Measurements from ENCODE around the gene CTSD. TPM values are rescaled to one million over a fixed set of nuclear protein-coding genes. Genes with fewer than 3 reads are reported as not detected.

Gene CTSD
- total and polyA plus RNA-seq, 2 of the 8 experiments (the other 6 are each of a cell fraction or from before 2014, with no cell fraction given): 169 to 173 TPM

DNA sequence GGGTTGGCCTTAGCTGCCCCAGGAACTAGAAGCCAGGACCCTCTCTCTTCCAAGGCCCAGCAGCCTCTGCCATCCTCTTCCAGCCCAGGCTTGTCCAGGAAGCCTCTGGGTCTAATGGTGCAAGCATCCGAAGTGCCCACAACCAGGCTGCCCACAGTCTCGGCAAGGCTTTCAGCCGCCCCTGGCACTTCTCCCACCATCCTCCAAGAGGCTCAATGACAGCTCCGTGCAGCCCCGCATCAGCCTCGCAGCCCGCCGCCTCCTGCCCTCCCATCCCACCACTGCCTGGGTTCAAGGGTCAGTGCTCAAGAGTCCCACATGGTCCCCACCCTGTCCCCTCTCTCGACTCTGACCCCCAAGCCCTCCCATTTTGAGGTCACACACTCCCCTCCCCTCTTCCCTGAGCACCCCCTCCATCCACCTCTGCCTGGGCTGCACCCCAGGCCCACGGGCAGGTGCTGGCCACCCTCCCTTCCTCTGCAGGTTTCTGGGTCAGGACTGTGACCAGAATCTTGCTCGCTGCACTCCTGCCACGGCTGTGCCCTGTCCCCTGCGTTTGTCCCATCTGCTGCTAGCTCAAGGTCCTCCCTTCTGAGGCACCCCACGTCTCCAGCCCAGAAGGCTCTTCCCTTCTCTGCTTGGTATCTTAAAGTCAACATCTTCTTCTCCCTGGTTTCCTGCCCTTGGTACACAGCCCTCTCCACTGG is 30.6 kb downstream of the CTSD start:
- no peak overlapping the region for H3K23ac ChIP-seq (ENCODE audit: insufficient read length)
- no peak overlapping the region for H2BK120ac ChIP-seq (replicated peaks; ENCODE audit: low read depth, low read length)
- no peak overlapping the region for H3K27ac ChIP-seq (ENCODE audit: low read depth, low read length)
- H3K4me3 ChIP-seq (ENCODE audit: extremely low read depth in 1 of 4, insufficient read depth in 2 of 4, low read depth in 3 of 4, low read length in 4 of 4): no peak overlapping the region
- H2BK12ac ChIP-seq (ENCODE audit: low read depth, low read length): no peak overlapping the region
- no peak overlapping the region for H4K8ac ChIP-seq (ENCODE audit: extremely low read depth, insufficient read depth, low read length)
- no peak overlapping the region for H3K4me2 ChIP-seq (ENCODE audit: insufficient read depth in 1 of 2, low read depth in 2 of 2, low read length in 2 of 2)
- no peak overlapping the region for H2BK20ac ChIP-seq (ENCODE audit: low read length)
- WGBS, 2 experiments (ENCODE audit: extremely low coverage in 1 of 2, insufficient coverage in 1 of 2, insufficient read length in 1 of 2, insufficient replicate concordance in 2 of 2, low coverage in 1 of 2, low lambda C conversion rate in 2 of 2, missing lambda C conversion rate in 1 of 2): 92% methylated on average over 14 of the region's 14 CpGs; no CpG with 5 or more reads in 1 of the 2 experiments
- no peak for TF ChIP-seq SP4 (IDR thresholded peaks at IDR 0.05; ENCODE audit: low read length)
- no peak for TF ChIP-seq NANOG (IDR thresholded peaks at IDR 0.05; ENCODE audit: insufficient read depth, low read depth, low read length, poor library complexity, severe bottlenecking)
- TF ChIP-seq, protein P1, sequence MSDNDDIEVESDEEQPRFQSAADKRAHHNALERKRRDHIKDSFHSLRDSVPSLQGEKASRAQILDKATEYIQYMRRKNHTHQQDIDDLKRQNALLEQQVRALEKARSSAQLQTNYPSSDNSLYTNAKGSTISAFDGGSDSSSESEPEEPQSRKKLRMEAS (IDR thresholded peaks at IDR 0.05): no peak
- no peaks in the 10 kb centered on the region for H3K79me1 ChIP-seq (ENCODE audit: low read depth, low read length)
- peaks cover 0 to 4% of the 10 kb centered on the region in 2 experiments; a peak in 2 of 4 replicates for H3K9me3 ChIP-seq (ENCODE audit: insufficient read depth in 2 of 2, low read depth in 1 of 2, low read length in 1 of 2)
- FAIRE-seq (no peak), DNase-seq (ENCODE audit: low read depth in 1 of 2, low spot score in 2 of 2) (no peak)
- H3K23me2 ChIP-seq (ENCODE audit: low read depth, low read length): peaks cover 16% of the 10 kb centered on the region
- no peak overlapping the region for H3K9ac ChIP-seq (replicated peaks in 1 of 4; ENCODE audit: extremely low read depth in 1 of 4, low read depth in 3 of 4, low read length in 3 of 4)
- H4K91ac ChIP-seq (replicated peaks; ENCODE audit: insufficient read length, low read length): no peak overlapping the region
- H3K4ac ChIP-seq (replicated peaks; ENCODE audit: insufficient read length, low read depth, low read length): no peak overlapping the region
- H2AK5ac ChIP-seq (ENCODE audit: low read depth, low read length): no peak overlapping the region
- ChIA-PET CTCF (ENCODE audit: partially characterized antibody) (interaction anchor here (1.0 to 2.6 kb wide), 8 partner anchors 11 to 417 kb away, joined by 3 to 13 read pairs (median 4); no protein-coding TSS in a partner anchor), POLR2A (ENCODE audit: partially characterized antibody) (no interaction called here)
- H3K27me3 ChIP-seq (replicated peaks in 1 of 4; ENCODE audit: control insufficient read depth in 3 of 4, extremely low read depth in 1 of 4, insufficient read depth in 3 of 4, low read length in 3 of 4): peaks cover 0 to 5% (median 1%) of the 10 kb centered on the region in 4 experiments; a peak in 4 of 7 replicates
- H4K20me1 ChIP-seq (replicated peaks in 1 of 2; ENCODE audit: control insufficient read depth in 1 of 2, insufficient read depth in 2 of 2, low read length in 2 of 2): peaks cover 2 to 10% of the 10 kb centered on the region in 2 experiments
- peaks cover 0 to 4% (median 0%) of the 10 kb centered on the region in 4 experiments; a peak in 1 of 8 replicates for H3K36me3 ChIP-seq (ENCODE audit: control insufficient read depth in 2 of 4, insufficient read depth in 4 of 4, low read length in 3 of 4)
- H2AFZ ChIP-seq (ENCODE audit: low read length): no peak overlapping the region
- 0 out of 2 replicates have a peak overlapping the region, but pooled peaks have one; percentile 61 for H2BK15ac ChIP-seq (ENCODE audit: low read length)
- H2BK5ac ChIP-seq (ENCODE audit: low read depth, low read length): no peak overlapping the region
- no peak overlapping the region for H4K5ac ChIP-seq (ENCODE audit: insufficient read length, low read depth, low read length)
- H3K79me2 ChIP-seq (ENCODE audit: control insufficient read depth in 1 of 2, insufficient read depth in 2 of 2, low read length in 2 of 2): peaks cover 0 to 7% of the 10 kb centered on the region in 2 experiments; a peak in 1 of 4 replicates
- H3K4me1 ChIP-seq (replicated peaks in 1 of 4; ENCODE audit: control insufficient read depth in 3 of 4, insufficient read depth in 4 of 4, low read length in 3 of 4): no peaks in the 10 kb centered on the region; a peak in 1 of 7 replicates
- no peak overlapping the region for H3K56ac ChIP-seq (replicated peaks; ENCODE audit: insufficient read length, low read depth, low read length)
- H3K14ac ChIP-seq (ENCODE audit: insufficient read length): no peak overlapping the region
- no peak overlapping the region for H3K18ac ChIP-seq (ENCODE audit: extremely low read depth, low read length)
